ENCODE measurements around the gene NLRP6. TPM values are rescaled to one million over a fixed set of nuclear protein-coding genes. Genes with fewer than 3 reads are reported as not detected.
"Not testable (repeated sequence)": the region's sequence is repeated elsewhere in the genome, so short reads cannot be mapped to it uniquely, and the experiment has no call there.

The NLRP6 gene
- total and polyA plus RNA-seq, 12 donors, result 0.07 to 0.25 (median 0.10) TPM; not detected in 6

- DNase-seq, result no peak
- Histone ChIP-seq H3K4me3 (no peak overlapping the region), H3K9me3 (no peaks in the 10 kb centered on the region), H3K4me1 (peaks cover 11 to 66% (median 36%) of the 10 kb centered on the region in 9 donors), H3K27me3 (no peaks in the 10 kb centered on the region), H3K27ac (no peak overlapping the region), H3K36me3 (no peaks in the 10 kb centered on the region)
- intact Hi-C loops (cut with DNase I), result no loop called here
- 83 to 88% methylated on average over 19 of the region's 19 CpGs for WGBS, 2 donors
- TF ChIP-seq CTCF (IDR thresholded peaks at IDR 0.05), result no peak
- ATAC-seq, result no peak
Observed at GRCh38 chr11:331358-332060, 53.3 kb downstream of the NLRP6 start.

- no peaks in the 10 kb centered on the region for H3K9me3 ChIP-seq
- H3K27me3 ChIP-seq, result no peaks in the 10 kb centered on the region
- no peak for TF ChIP-seq CTCF (IDR thresholded peaks at IDR 0.05)
- H3K27ac ChIP-seq, result no peak overlapping the region
- H3K4me3 ChIP-seq, result no peak overlapping the region
- peaks cover 11 to 59% (median 33%) of the 10 kb centered on the region in 9 donors for H3K4me1 ChIP-seq
- no peaks in the 10 kb centered on the region for H3K36me3 ChIP-seq
- no peak for ATAC-seq
- intact Hi-C loops (cut with DNase I), result no loop called here
- 87 to 92% methylated on average over 23 of the region's 23 CpGs for WGBS, 2 donors
- DNase-seq, result no peak
Observed at GRCh38 chr11:332651-333480, 54.7 kb downstream of the NLRP6 start.

GRCh38 chr11:333616-334263, 55.5 kb downstream of the NLRP6 start:
- peaks cover 7 to 55% (median 30%) of the 10 kb centered on the region in 9 donors for H3K4me1 ChIP-seq
- ATAC-seq; H3K36me3 ChIP-seq; intact Hi-C loops (cut with DNase I); H3K9me3 ChIP-seq; H3K27me3 ChIP-seq; DNase-seq; H3K4me3 ChIP-seq: not testable (repeated sequence)
- 85 to 87% methylated on average over 17 of the region's 17 CpGs for WGBS, 2 donors
- peak overlapping the region in 9 of 10 donors; percentile 23 to 90 (median 84) for H3K27ac ChIP-seq

GRCh38 chr11:334264-334994, 56.2 kb downstream of the NLRP6 start:
- Histone ChIP-seq H3K4me3 (no peak overlapping the region), H3K36me3 (no peaks in the 10 kb centered on the region), H3K4me1 (peaks cover 7 to 51% (median 30%) of the 10 kb centered on the region in 9 donors), H3K27ac (peak overlapping the region in 9 of 10 donors; percentile 55 to 90 (median 84)), H3K27me3 (no peaks in the 10 kb centered on the region), H3K9me3 (no peaks in the 10 kb centered on the region)
- TF ChIP-seq CTCF (IDR thresholded peaks at IDR 0.05), result no peak
- DNase-seq, result no peak
- peak in 6 of 8 donors; percentile 12 to 85 (median 28) for ATAC-seq
- WGBS, 2 donors, result 34 to 48% methylated on average over 25 of the region's 25 CpGs
- intact Hi-C loops (cut with DNase I), result no loop called here

Other genes starting within 250 kb of the NLRP6 start
- gene SCGB1C1, start 85.3 kb upstream of the NLRP6 start, total RNA-seq, result not detected
- gene SCGB1C1, start 85.3 kb upstream of the NLRP6 start, polyA plus RNA-seq, result not detected
- 10 to 100 TPM; 18.7 to 32.0 (median 20.7) TPM for gene BET1L, start 71.0 kb upstream of the NLRP6 start, total RNA-seq
- 10 to 100 TPM; 12.4 to 23.5 TPM for gene BET1L, start 71.0 kb upstream of the NLRP6 start, polyA plus RNA-seq
- gene RIC8A, start 70.7 kb upstream of the NLRP6 start, total RNA-seq, result 10 to 100 TPM; 38.4 to 82.1 (median 59.5) TPM
- gene RIC8A, start 70.7 kb upstream of the NLRP6 start, polyA plus RNA-seq, result 10 to 100 TPM; 38.6 to 76.4 TPM
- 10 to 100 TPM; 33.1 to 50.2 (median 35.5) TPM for gene SIRT3, start 42.1 kb upstream of the NLRP6 start, total RNA-seq
- gene SIRT3, start 42.1 kb upstream of the NLRP6 start, polyA plus RNA-seq, result 10 to 100 TPM; 18.5 to 23.3 TPM
- gene PSMD13, start 41.4 kb upstream of the NLRP6 start, total RNA-seq, result 100 to 1,000 TPM in 3 of 10 donors, 10 to 100 TPM in 7; 78.7 to 110 (median 90.4) TPM
- gene PSMD13, start 41.4 kb upstream of the NLRP6 start, polyA plus RNA-seq, result 100 to 1,000 TPM; 129 to 163 TPM
- 10 to 100 TPM in 1 of 10 donors, 1 to 10 TPM in 9; 3.3 to 10.8 (median 5.9) TPM for gene PGGHG, start 10.7 kb downstream of the NLRP6 start, total RNA-seq
- 10 to 100 TPM; 15.9 to 45.3 TPM for gene PGGHG, start 10.7 kb downstream of the NLRP6 start, polyA plus RNA-seq
- gene IFITM5, start 21.1 kb downstream of the NLRP6 start, total RNA-seq, result not detected
- not detected for gene IFITM5, start 21.1 kb downstream of the NLRP6 start, polyA plus RNA-seq
- gene IFITM2, start 29.4 kb downstream of the NLRP6 start, total RNA-seq, result 100 to 1,000 TPM in 7 of 10 donors, 10 to 100 TPM in 3; 57.2 to 333 (median 144) TPM
- 100 to 1,000 TPM; 423 to 843 TPM for gene IFITM2, start 29.4 kb downstream of the NLRP6 start, polyA plus RNA-seq
- 100 to 1,000 TPM in 4 of 10 donors, 10 to 100 TPM in 6; 51.6 to 182 (median 94.9) TPM for gene IFITM1, start 35.6 kb downstream of the NLRP6 start, total RNA-seq
- gene IFITM1, start 35.6 kb downstream of the NLRP6 start, polyA plus RNA-seq, result 100 to 1,000 TPM; 235 to 427 TPM
- gene IFITM3, start 42.5 kb downstream of the NLRP6 start, total RNA-seq, result 100 to 1,000 TPM in 9 of 10 donors, 10 to 100 TPM in 1; 94.1 to 591 (median 172) TPM
- gene IFITM3, start 42.5 kb downstream of the NLRP6 start, polyA plus RNA-seq, result 1,000 to 10,000 TPM in 1 of 2 donors, 100 to 1,000 TPM in 1; 676 to 1,409 TPM
- gene B4GALNT4, start 91.1 kb downstream of the NLRP6 start, total RNA-seq, result 1 to 10 TPM in 1 of 10 donors, under 1 TPM in 6, not detected in 3; 0.09 to 1.6 (median 0.25) TPM
- gene B4GALNT4, start 91.1 kb downstream of the NLRP6 start, polyA plus RNA-seq, result 1 to 10 TPM in 1 of 2 donors, under 1 TPM in 1; 0.75 to 1.7 TPM
- 1 to 10 TPM in 4 of 10 donors, under 1 TPM in 6; 0.19 to 3.0 (median 0.74) TPM for gene PKP3, start 115.8 kb downstream of the NLRP6 start, total RNA-seq
- gene PKP3, start 115.8 kb downstream of the NLRP6 start, polyA plus RNA-seq, result under 1 TPM; 0.13 to 0.80 TPM
- gene SIGIRR, start 136.6 kb downstream of the NLRP6 start, total RNA-seq, result 10 to 100 TPM; 20.4 to 52.4 (median 30.0) TPM
- 100 to 1,000 TPM in 1 of 2 donors, 10 to 100 TPM in 1; 56.0 to 187 TPM for gene SIGIRR, start 136.6 kb downstream of the NLRP6 start, polyA plus RNA-seq
- gene ANO9, start 163.6 kb downstream of the NLRP6 start, total RNA-seq, result 1 to 10 TPM in 1 of 10 donors, under 1 TPM in 5, not detected in 4; 0.05 to 2.3 (median 0.19) TPM
- gene ANO9, start 163.6 kb downstream of the NLRP6 start, polyA plus RNA-seq, result under 1 TPM; 0.13 to 0.37 TPM
- 10 to 100 TPM; 16.7 to 37.9 (median 24.8) TPM for gene PTDSS2, start 171.9 kb downstream of the NLRP6 start, total RNA-seq
- 10 to 100 TPM; 31.4 to 55.5 TPM for gene PTDSS2, start 171.9 kb downstream of the NLRP6 start, polyA plus RNA-seq
- 100 to 1,000 TPM; 118 to 221 (median 153) TPM for gene RNH1, start 228.8 kb downstream of the NLRP6 start, total RNA-seq
- 100 to 1,000 TPM in 1 of 2 donors, 10 to 100 TPM in 1; 37.4 to 189 TPM for gene RNH1, start 228.8 kb downstream of the NLRP6 start, polyA plus RNA-seq